ENCODE measurements around the gene P2RX1.

GRCh38 chr17:3885970-3886369 lies 30.3 kb downstream of the P2RX1 start:
- TF ChIP-seq JUN (IDR thresholded peaks at IDR 0.05) (no peak), POLR2A (IDR thresholded peaks at IDR 0.05; ENCODE audit: low read length) (no peak), NFE2L2 (conservative IDR thresholded peaks at IDR 0.05; ENCODE audit: low read length) (no peak), HOXA7 (CRISPR knock-in tag; IDR thresholded peaks at IDR 0.05) (no peak), CTCF (IDR thresholded peaks at IDR 0.05) (no peak), PHF8 (IDR thresholded peaks at IDR 0.05; ENCODE audit: borderline replicate concordance, low read depth) (no peak), EP300 (IDR thresholded peaks at IDR 0.05) (no peak), ELK1 (IDR thresholded peaks at IDR 0.05; ENCODE audit: low read depth, low read length) (no peak), GATA3 (IDR thresholded peaks at IDR 0.05; ENCODE audit: borderline replicate concordance) (no peak)
